22Rv1 (cell line): ENCODE data around the gene HORMAD2.

Experiments used
- H3K27ac ChIP-seq: fragments of 450-650 bp; 2 replicates; pipeline ENCODE4 v1.5.1; 2017
- ZFX ChIP-seq: fragments of 450-650 bp; IDR thresholded peaks from 2 replicates; pipeline ENCODE4 v1.6.1; 2017; ENCODE audit warnings: antibody characterized with exemption, borderline replicate concordance
- TF ChIP-seq, protein P1 (sequence below): fragments of 450-650 bp; IDR thresholded peaks from 2 replicates; pipeline ENCODE4 v1.5.1; 2017; ENCODE audit warnings: mild to moderate bottlenecking

The HORMAD2 gene, protein sequence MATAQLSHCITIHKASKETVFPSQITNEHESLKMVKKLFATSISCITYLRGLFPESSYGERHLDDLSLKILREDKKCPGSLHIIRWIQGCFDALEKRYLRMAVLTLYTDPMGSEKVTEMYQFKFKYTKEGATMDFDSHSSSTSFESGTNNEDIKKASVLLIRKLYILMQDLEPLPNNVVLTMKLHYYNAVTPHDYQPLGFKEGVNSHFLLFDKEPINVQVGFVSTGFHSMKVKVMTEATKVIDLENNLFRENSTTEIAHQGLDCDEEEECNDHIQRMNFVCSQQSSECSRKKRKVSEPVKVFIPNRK

DNA sequence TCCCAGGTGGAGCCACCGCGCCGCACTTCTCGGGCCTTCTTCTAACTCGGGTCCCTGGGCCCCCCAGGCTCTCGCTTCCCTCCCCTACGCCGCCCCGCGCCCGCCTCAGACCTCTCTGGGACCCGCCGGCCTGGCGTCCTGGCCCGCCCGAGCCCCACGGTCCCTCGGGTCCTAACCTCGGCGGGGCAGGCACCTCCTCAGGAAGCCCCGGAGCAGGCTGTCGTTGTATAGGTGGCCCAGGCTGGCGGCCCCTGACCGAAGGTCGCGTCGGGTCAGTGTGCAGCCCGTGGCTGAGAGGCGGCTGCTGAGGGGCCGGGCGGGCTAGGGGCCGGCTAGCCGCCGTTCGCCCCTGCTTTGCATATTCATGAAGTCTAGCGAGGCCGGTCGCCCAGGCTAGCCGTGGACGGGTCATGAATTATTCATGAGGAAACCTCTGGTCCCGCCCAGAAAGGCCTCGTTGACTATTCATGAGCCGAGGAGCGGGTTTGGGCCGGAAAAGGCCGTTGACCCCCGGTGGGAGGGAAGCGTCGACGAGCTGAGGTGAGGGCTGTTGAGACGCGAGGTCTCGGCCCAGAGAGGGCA, at the start of gene HORMAD2:
Gene HORMAD2, plus strand, starts transcription at position 513 of the 582 bp plus-strand sequence. CDS start 13,489 bp downstream, outside the sequence.
- TF ChIP-seq, protein P1, sequence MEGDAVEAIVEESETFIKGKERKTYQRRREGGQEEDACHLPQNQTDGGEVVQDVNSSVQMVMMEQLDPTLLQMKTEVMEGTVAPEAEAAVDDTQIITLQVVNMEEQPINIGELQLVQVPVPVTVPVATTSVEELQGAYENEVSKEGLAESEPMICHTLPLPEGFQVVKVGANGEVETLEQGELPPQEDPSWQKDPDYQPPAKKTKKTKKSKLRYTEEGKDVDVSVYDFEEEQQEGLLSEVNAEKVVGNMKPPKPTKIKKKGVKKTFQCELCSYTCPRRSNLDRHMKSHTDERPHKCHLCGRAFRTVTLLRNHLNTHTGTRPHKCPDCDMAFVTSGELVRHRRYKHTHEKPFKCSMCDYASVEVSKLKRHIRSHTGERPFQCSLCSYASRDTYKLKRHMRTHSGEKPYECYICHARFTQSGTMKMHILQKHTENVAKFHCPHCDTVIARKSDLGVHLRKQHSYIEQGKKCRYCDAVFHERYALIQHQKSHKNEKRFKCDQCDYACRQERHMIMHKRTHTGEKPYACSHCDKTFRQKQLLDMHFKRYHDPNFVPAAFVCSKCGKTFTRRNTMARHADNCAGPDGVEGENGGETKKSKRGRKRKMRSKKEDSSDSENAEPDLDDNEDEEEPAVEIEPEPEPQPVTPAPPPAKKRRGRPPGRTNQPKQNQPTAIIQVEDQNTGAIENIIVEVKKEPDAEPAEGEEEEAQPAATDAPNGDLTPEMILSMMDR = no peak
- no peak for TF ChIP-seq ZFX
- H3K27ac ChIP-seq = no peak within 1 kb of the TSS

DNA sequence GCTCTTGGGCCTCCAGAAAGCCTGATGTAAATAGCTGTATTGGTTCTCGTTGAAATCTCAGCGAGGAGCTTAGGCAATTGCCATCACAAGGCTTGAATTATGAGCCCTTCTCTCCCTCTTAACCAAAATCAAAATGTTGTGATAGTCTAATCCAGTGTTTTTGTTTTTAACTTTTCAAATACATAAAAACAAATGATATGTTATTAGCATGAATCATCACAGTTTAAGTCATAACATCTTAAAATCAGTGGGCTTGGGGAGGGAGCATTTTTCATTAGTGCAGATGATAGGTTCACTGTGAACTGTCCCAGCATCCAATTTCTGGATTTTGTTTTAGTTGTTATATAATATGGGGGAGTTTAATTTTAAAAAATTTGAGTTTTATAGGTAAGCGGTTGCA, 48.9 kb upstream of the HORMAD2 start:
- TF ChIP-seq, protein P1 = no peak
- TF ChIP-seq ZFX = no peak
- no peak overlapping the region for H3K27ac ChIP-seq

DNA sequence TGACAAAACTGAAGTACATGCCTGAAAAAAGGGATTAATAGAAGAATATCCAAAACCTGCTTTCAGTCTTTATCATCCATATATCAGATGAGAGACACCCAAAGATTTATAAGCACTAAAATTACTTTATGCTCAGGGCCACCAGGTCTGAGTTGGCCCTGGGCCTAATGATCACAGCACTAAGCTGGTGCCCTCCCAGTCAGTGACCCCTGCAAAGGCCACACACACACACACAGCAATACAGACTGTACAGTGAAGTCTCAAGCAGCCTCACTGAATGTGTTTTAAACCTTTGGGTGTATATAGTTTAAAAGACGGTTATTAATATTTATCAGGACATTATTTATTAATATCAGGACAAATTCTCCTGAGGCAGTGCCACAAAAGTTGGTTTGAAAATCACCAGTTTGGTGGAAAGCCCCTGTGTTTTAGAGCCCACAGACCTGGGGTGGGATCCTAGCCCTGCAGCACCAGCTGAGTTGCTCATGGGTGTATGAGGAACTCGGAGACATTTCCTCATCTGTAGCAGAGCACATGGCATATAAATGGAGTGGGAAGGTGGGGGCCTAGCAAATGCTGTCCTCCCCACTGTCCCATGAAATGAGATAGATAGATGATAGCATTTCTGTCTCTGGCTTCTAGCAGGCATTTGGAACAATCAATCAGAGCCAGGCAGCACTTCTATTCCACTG, 48.4 kb upstream of the HORMAD2 start:
- no peak overlapping the region for H3K27ac ChIP-seq
- TF ChIP-seq, protein P1 = no peak
- TF ChIP-seq ZFX = no peak

DNA sequence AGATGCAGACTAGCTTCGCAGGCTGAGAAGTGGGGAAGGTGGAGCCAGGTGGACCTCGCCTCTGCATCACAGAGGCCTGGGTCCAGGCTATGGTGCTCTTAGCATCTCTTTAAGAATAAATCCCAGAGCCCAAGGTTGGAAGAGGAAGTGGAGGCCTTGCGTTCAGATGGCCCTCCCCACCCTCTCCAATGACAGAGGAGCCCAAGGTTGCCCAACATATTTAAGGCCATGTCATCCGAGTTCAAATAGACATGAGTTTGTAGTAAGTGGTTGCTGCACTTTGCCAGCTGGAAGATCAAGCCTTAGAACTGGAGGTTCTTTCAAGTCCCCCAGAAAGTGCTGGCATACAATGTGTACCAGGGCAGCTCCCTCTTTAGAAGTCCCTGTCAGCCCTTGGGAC, 47.1 kb upstream of the HORMAD2 start:
- H3K27ac ChIP-seq = no peak overlapping the region
- TF ChIP-seq ZFX = no peak
- TF ChIP-seq, protein P1 = no peak

DNA sequence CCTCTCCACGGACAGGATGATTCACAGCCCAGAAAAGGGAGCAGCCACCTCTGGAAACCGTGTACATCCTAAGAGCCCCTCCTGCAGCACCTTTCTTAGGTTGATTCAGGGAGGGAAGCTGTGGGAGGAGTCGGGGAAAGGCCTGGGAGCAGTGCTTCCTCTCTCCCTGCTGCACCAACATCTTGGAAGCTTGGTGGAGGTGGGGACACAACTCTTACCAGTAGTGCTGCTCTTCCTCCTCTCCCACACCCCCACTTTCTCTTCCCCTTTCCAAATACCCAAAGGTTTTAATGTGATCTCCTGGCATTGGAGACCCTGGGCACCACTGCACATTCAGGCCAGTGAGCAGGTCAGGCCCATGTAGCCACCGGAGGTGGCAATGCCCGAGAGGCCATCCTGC, 46.4 kb upstream of the HORMAD2 start:
- TF ChIP-seq ZFX = no peak
- TF ChIP-seq, protein P1 = no peak
- no peak overlapping the region for H3K27ac ChIP-seq

DNA sequence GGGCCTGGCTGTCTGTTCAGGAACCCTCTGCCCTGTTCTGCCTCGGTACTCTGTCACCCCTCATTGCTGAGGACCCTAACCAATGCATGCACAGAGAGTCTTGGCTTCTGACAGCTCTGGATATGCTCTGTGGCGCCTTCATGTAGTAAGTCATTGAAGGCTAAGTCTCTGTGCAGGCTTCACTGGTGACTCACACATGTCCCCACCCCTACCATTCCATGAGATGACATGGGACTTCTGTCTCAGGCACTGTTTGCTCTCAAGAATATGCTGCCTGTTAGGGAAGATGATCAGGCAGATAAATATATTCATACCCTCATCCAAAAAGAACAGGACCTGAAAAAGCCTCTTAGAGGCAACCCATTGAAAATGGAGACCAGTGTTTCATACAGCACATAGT, 43.6 kb upstream of the HORMAD2 start:
- TF ChIP-seq ZFX = no peak
- TF ChIP-seq, protein P1 = no peak
- no peak overlapping the region for H3K27ac ChIP-seq

DNA sequence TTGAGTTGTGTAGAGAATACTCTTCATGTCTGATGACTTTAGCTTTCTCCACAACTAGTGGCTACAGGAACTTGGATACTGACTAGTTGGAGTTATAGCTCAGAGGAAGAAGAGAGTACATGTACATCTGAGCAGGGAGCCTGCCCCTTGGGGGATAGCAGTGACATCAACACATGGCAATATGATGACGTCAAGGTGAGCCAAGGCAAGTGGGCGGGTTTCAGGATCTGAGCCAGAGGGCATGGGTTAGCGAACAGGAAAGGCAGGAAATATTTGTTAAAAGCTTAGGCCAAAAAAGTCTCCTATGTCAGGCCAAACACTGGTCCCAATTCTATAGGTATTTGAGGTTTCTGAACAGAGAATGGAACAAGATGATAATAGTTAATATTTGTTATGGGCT, 42.0 kb upstream of the HORMAD2 start:
- TF ChIP-seq, protein P1 = no peak
- no peak for TF ChIP-seq ZFX
- no peak overlapping the region for H3K27ac ChIP-seq
